Measurements from ENCODE around the gene TIPIN. TPM values are rescaled to one million over a fixed set of nuclear protein-coding genes. Genes with fewer than 3 reads are reported as not detected.
"Not testable (repeated sequence)": the region's sequence is repeated elsewhere in the genome, so short reads cannot be mapped to it uniquely, and the experiment has no call there.

The TIPIN gene
- total RNA-seq, 1 donor from 2014 or later = 9.8 TPM

- no peaks in the 10 kb centered on the region for H3K27me3 ChIP-seq (ENCODE audit: control insufficient read depth, insufficient read depth, low read length)
- H3K36me3 ChIP-seq (ENCODE audit: control insufficient read depth, insufficient read depth, low read length) = no peaks in the 10 kb centered on the region
- DNase-seq (ENCODE audit: low read depth) = no peak
- H3K4me3 ChIP-seq (ENCODE audit: low read depth, low read length) = no peak overlapping the region
- no peak for TF ChIP-seq CTCF (IDR thresholded peaks at IDR 0.05; ENCODE audit: insufficient read depth, low read length, poor library complexity, severe bottlenecking)
Measured at GRCh38 chr15:66394915-66395314, 38.4 kb upstream of the TIPIN start.

- H3K4me3 ChIP-seq (ENCODE audit: low read depth, low read length) = no peak overlapping the region
- H3K27me3 ChIP-seq (ENCODE audit: control insufficient read depth, insufficient read depth, low read length) = no peaks in the 10 kb centered on the region
- no peak for DNase-seq (ENCODE audit: low read depth)
- TF ChIP-seq CTCF (IDR thresholded peaks at IDR 0.05; ENCODE audit: insufficient read depth, low read length, poor library complexity, severe bottlenecking) = no peak
- H3K36me3 ChIP-seq (ENCODE audit: control insufficient read depth, insufficient read depth, low read length) = no peaks in the 10 kb centered on the region
Measured at GRCh38 chr15:66394472-66394871, 38.0 kb upstream of the TIPIN start.

GRCh38 chr15:66393037-66393436 is 36.6 kb upstream of the TIPIN start:
- H3K36me3 ChIP-seq (ENCODE audit: control insufficient read depth, insufficient read depth, low read length); H3K27me3 ChIP-seq (ENCODE audit: control insufficient read depth, insufficient read depth, low read length); DNase-seq (ENCODE audit: low read depth); H3K4me3 ChIP-seq (ENCODE audit: low read depth, low read length): not testable (repeated sequence)

- no peaks in the 10 kb centered on the region for H3K36me3 ChIP-seq (ENCODE audit: control insufficient read depth, insufficient read depth, low read length)
- no peak for DNase-seq (ENCODE audit: low read depth)
- H3K4me3 ChIP-seq (ENCODE audit: low read depth, low read length) = no peak overlapping the region
Measured at GRCh38 chr15:66390678-66391077, 34.2 kb upstream of the TIPIN start.

GRCh38 chr15:66389859-66390381 is 33.4 kb upstream of the TIPIN start:
- no peak for TF ChIP-seq CTCF (IDR thresholded peaks at IDR 0.05; ENCODE audit: insufficient read depth, low read length, poor library complexity, severe bottlenecking)
- Histone ChIP-seq H3K27me3 (ENCODE audit: control insufficient read depth, insufficient read depth, low read length) (no peaks in the 10 kb centered on the region), H3K4me3 (ENCODE audit: low read depth, low read length) (no peak overlapping the region), H3K36me3 (ENCODE audit: control insufficient read depth, insufficient read depth, low read length) (no peaks in the 10 kb centered on the region)
- no peak for DNase-seq (ENCODE audit: low read depth)

More at GRCh38 chr15:66390678-66391077, 34.2 kb upstream of the TIPIN start:
- H3K27me3 ChIP-seq (ENCODE audit: control insufficient read depth, insufficient read depth, low read length) = no peaks in the 10 kb centered on the region
- no peak for TF ChIP-seq CTCF (IDR thresholded peaks at IDR 0.05; ENCODE audit: insufficient read depth, low read length, poor library complexity, severe bottlenecking)

GRCh38 chr15:66389098-66389858 is 32.8 kb upstream of the TIPIN start:
- Histone ChIP-seq H3K27me3 (ENCODE audit: control insufficient read depth, insufficient read depth, low read length) (no peaks in the 10 kb centered on the region), H3K4me3 (ENCODE audit: low read depth, low read length) (no peak overlapping the region), H3K36me3 (ENCODE audit: control insufficient read depth, insufficient read depth, low read length) (no peaks in the 10 kb centered on the region)
- no peak for DNase-seq (ENCODE audit: low read depth)
- no peak for TF ChIP-seq CTCF (IDR thresholded peaks at IDR 0.05; ENCODE audit: insufficient read depth, low read length, poor library complexity, severe bottlenecking)

Data from kidney epithelial cell (primary cell).